ENCODE measurements around the gene PCNX4. TPM values are rescaled to one million over a fixed set of nuclear protein-coding genes. Genes with fewer than 3 reads are reported as not detected.

PCNX4 gene
- total and polyA plus RNA-seq, 2 experiments from 2014 or later, result 22.9 to 77.5 TPM

- no peak for TF ChIP-seq ZNF114 (CRISPR knock-in tag; IDR thresholded peaks at IDR 0.05)
- TF ChIP-seq ZNF462 (CRISPR knock-in tag; IDR thresholded peaks at IDR 0.05), result no peak
- TF ChIP-seq CREB1 (CRISPR knock-in tag; IDR thresholded peaks at IDR 0.05; ENCODE audit: low read depth), result no peak
- no peak for TF ChIP-seq ZNF331 (CRISPR knock-in tag; IDR thresholded peaks at IDR 0.05; ENCODE audit: low read depth)
- TF ChIP-seq EZH2 (IDR thresholded peaks at IDR 0.05; ENCODE audit: low read depth, unreplicated experiment), result no peak
- TF ChIP-seq ETS1 (IDR thresholded peaks at IDR 0.05), result no peak
- Mint-ChIP-seq H3K4me3 (peak overlapping the region; percentile 75), H3K27me3 (ENCODE audit: insufficient read depth, low read depth, poor library complexity) (peaks cover 3% of the 10 kb centered on the region), H3K36me3 (ENCODE audit: low read depth) (no peaks in the 10 kb centered on the region; the same call in 2 of the 3 replicates), H3K27ac (no peak overlapping the region), H3K4me1 (peaks cover 14% of the 10 kb centered on the region), H3K9me3 (peaks cover 5% of the 10 kb centered on the region; the same call in 2 of the 3 replicates)
- Histone ChIP-seq H3K4me3 (peak overlapping the region; percentile 67; the same call in 1 of the 2 replicates), H3K4me1 (ENCODE audit: insufficient read depth) (peaks cover 20% of the 10 kb centered on the region), H3K27me3 (ENCODE audit: insufficient read depth) (peaks cover 15% of the 10 kb centered on the region; the same call in 1 of the 2 replicates), H3K4me2 (peak overlapping the region; percentile 89; the same call in 1 of the 2 replicates), H2AFZ (peak overlapping the region; percentile 92), H3F3A (replicated peaks; ENCODE audit: low read depth) (no peaks in the 10 kb centered on the region), H3K9me2 (ENCODE audit: insufficient read depth) (no peaks in the 10 kb centered on the region), H3K36me3 (ENCODE audit: insufficient read depth) (no peaks in the 10 kb centered on the region), H3K79me2 (replicated peaks; ENCODE audit: insufficient read depth) (0 out of 2 replicates have a peak, but pooled peaks cover 8% of the 10 kb centered on the region), H3K27ac (ENCODE audit: low read depth) (no peak overlapping the region), H4K20me1 (replicated peaks; ENCODE audit: insufficient read depth) (no peaks in the 10 kb centered on the region)
- DNase-seq (ENCODE audit: low spot score), result no peak
- no peak for ATAC-seq
These were observed 74.4 kb downstream of the PCNX4 start for GRCh38 chr14:60166142-60166541.
